ENCODE results near the gene IFT88. TPM values are rescaled to one million over a fixed set of nuclear protein-coding genes. Genes with fewer than 3 reads are reported as not detected.
"Not testable (repeated sequence)": the region's sequence is repeated elsewhere in the genome, so short reads cannot be mapped to it uniquely, and the experiment has no call there.

Gene IFT88
- total RNA-seq, 1 donor from 2014 or later: 8.1 TPM

GRCh38 chr13:20679879-20680278, 112.9 kb downstream of the IFT88 start:
- TF ChIP-seq CTCF (IDR thresholded peaks at IDR 0.05; ENCODE audit: borderline replicate concordance): no peak
- Histone ChIP-seq H3K36me3 (peaks cover 13% of the 10 kb centered on the region), H3K4me3 (no peak overlapping the region), H3K27me3 (ENCODE audit: low read depth) (no peaks in the 10 kb centered on the region), H3K4me1 (no peaks in the 10 kb centered on the region), H3K9me3 (replicated peaks) (no peaks in the 10 kb centered on the region), H3K27ac (replicated peaks) (no peak overlapping the region)
- no peak for DNase-seq
- intact Hi-C loops (cut with micrococcal nuclease): no loop called here

GRCh38 chr13:20680416-20681080, 113.6 kb downstream of the IFT88 start:
- Histone ChIP-seq H3K9me3 (replicated peaks) (no peaks in the 10 kb centered on the region), H3K36me3 (peaks cover 13% of the 10 kb centered on the region)
- intact Hi-C loops (cut with micrococcal nuclease): no loop called here

GRCh38 chr13:20681481-20681880, 114.5 kb downstream of the IFT88 start:
- H3K27ac ChIP-seq (replicated peaks); H3K4me3 ChIP-seq; H3K4me1 ChIP-seq; H3K9me3 ChIP-seq (replicated peaks); intact Hi-C loops (cut with micrococcal nuclease); DNase-seq; H3K27me3 ChIP-seq (ENCODE audit: low read depth): not testable (repeated sequence)
- peaks cover 13% of the 10 kb centered on the region for H3K36me3 ChIP-seq

More at GRCh38 chr13:20680416-20681080, 113.6 kb downstream of the IFT88 start:
- no peak for DNase-seq
- H3K27ac ChIP-seq (replicated peaks): no peak overlapping the region
- no peaks in the 10 kb centered on the region for H3K27me3 ChIP-seq (ENCODE audit: low read depth)
- H3K4me1 ChIP-seq: no peaks in the 10 kb centered on the region
- H3K4me3 ChIP-seq: no peak overlapping the region
- TF ChIP-seq CTCF (IDR thresholded peaks at IDR 0.05; ENCODE audit: borderline replicate concordance): no peak

- Histone ChIP-seq H3K9me3 (replicated peaks) (no peaks in the 10 kb centered on the region), H3K4me3 (no peak overlapping the region), H3K4me1 (no peaks in the 10 kb centered on the region), H3K27me3 (ENCODE audit: low read depth) (no peaks in the 10 kb centered on the region), H3K36me3 (peaks cover 13% of the 10 kb centered on the region), H3K27ac (replicated peaks) (no peak overlapping the region)
- DNase-seq: no peak
- intact Hi-C loops (cut with micrococcal nuclease): no loop called here
- no peak for TF ChIP-seq CTCF (IDR thresholded peaks at IDR 0.05; ENCODE audit: borderline replicate concordance)
These were observed 115.1 kb downstream of the IFT88 start for GRCh38 chr13:20682061-20682460.

- TF ChIP-seq CTCF (IDR thresholded peaks at IDR 0.05; ENCODE audit: borderline replicate concordance): no peak
These were observed 117.1 kb downstream of the IFT88 start for GRCh38 chr13:20684041-20684440.

GRCh38 chr13:20684546-20684945, 117.6 kb downstream of the IFT88 start:
- no peak overlapping the region for H3K27ac ChIP-seq (replicated peaks)
- no peaks in the 10 kb centered on the region for H3K27me3 ChIP-seq (ENCODE audit: low read depth)
- H3K4me3 ChIP-seq: no peak overlapping the region
- no peak for DNase-seq
- intact Hi-C loops (cut with micrococcal nuclease): no loop called here
- no peaks in the 10 kb centered on the region for H3K9me3 ChIP-seq (replicated peaks)
- no peaks in the 10 kb centered on the region for H3K4me1 ChIP-seq
- H3K36me3 ChIP-seq: peaks cover 7% of the 10 kb centered on the region
- no peak for TF ChIP-seq CTCF (IDR thresholded peaks at IDR 0.05; ENCODE audit: borderline replicate concordance)

More at GRCh38 chr13:20684041-20684440, 117.1 kb downstream of the IFT88 start:
- Histone ChIP-seq H3K9me3 (replicated peaks) (no peaks in the 10 kb centered on the region), H3K36me3 (peaks cover 7% of the 10 kb centered on the region), H3K4me3 (no peak overlapping the region), H3K27me3 (ENCODE audit: low read depth) (no peaks in the 10 kb centered on the region), H3K4me1 (no peaks in the 10 kb centered on the region), H3K27ac (replicated peaks) (no peak overlapping the region)
- intact Hi-C loops (cut with micrococcal nuclease): no loop called here
- no peak for DNase-seq

Measured in left ventricle myocardium inferior (tissue), 1 donor.